CD4-positive, alpha-beta T cell treated with Interleukin-15 for 4 hours (primary cell): ENCODE data around the gene C1QTNF6.

Experiments
- DNase-seq: peaks from one replicate; pipeline ENCODE4 v3.0.0-alpha.2; 2020; ENCODE audit warnings: low spot score

The C1QTNF6 gene

GRCh38 chr22:37162221-37163095 is 25.6 kb downstream of the C1QTNF6 start:
- peak; percentile 82 for DNase-seq

GRCh38 chr22:37161443-37161842 is 26.6 kb downstream of the C1QTNF6 start:
- no peak for DNase-seq

- no peak for DNase-seq
These were observed 28.0 kb downstream of the C1QTNF6 start for GRCh38 chr22:37160027-37160426.

- DNase-seq = no peak
These were observed 29.1 kb downstream of the C1QTNF6 start for GRCh38 chr22:37158963-37159290.

GRCh38 chr22:37157516-37158285 is 30.3 kb downstream of the C1QTNF6 start:
- DNase-seq = no peak

- no peak for DNase-seq
These were observed 31.2 kb downstream of the C1QTNF6 start for GRCh38 chr22:37156686-37157435.

- no peak for DNase-seq
These were observed 32.1 kb downstream of the C1QTNF6 start for GRCh38 chr22:37155971-37156370.

GRCh38 chr22:37154925-37155712 is 32.9 kb downstream of the C1QTNF6 start:
- no peak for DNase-seq

- DNase-seq = no peak
These were observed 34.1 kb downstream of the C1QTNF6 start for GRCh38 chr22:37153901-37154300.

- DNase-seq = no peak
These were observed 36.6 kb downstream of the C1QTNF6 start for GRCh38 chr22:37151401-37151800.

GRCh38 chr22:37150701-37151100 is 37.3 kb downstream of the C1QTNF6 start:
- no peak for DNase-seq

GRCh38 chr22:37148742-37149665 is 39.0 kb downstream of the C1QTNF6 start:
- no peak for DNase-seq

- DNase-seq = peak; percentile 40
These were observed 39.9 kb downstream of the C1QTNF6 start for GRCh38 chr22:37148031-37148651.

GRCh38 chr22:37147186-37147990 is 40.7 kb downstream of the C1QTNF6 start:
- DNase-seq = no peak

GRCh38 chr22:37146507-37147180 is 41.4 kb downstream of the C1QTNF6 start:
- DNase-seq = no peak

GRCh38 chr22:37146051-37146385 is 42.0 kb downstream of the C1QTNF6 start:
- no peak for DNase-seq

- DNase-seq = no peak
These were observed 42.6 kb downstream of the C1QTNF6 start for GRCh38 chr22:37145180-37146050.

GRCh38 chr22:37144180-37144554 is 43.9 kb downstream of the C1QTNF6 start:
- DNase-seq = no peak
